OCI-LY1 (cell line): ENCODE data around the gene PLEKHH1.

Source experiments
- H2AFZ ChIP-seq: fragments of 200-600 bp; sonication (generic), shearing (Covaris generic); 2 replicates; pipeline ENCODE4 v1.6.0; 2014; ENCODE audit warnings: antibody characterized with exemption, mild to moderate bottlenecking, low read length
- H3F3A ChIP-seq: fragments of 200-600 bp; sonication (generic), shearing (Covaris generic); 2 replicates; pipeline ENCODE4 v1.6.0; 2014; ENCODE audit warnings: mild to moderate bottlenecking, antibody characterized with exemption, low read length, moderate library complexity; ENCODE audit not compliant: insufficient read depth
- H3K27ac ChIP-seq: fragments of 200-600 bp; sonication (generic); 2 replicates; pipeline ENCODE4 v1.5.1; 2014; ENCODE audit warnings: low read length, mixed run types, mild to moderate bottlenecking, low read depth; ENCODE audit not compliant: poor library complexity, severe bottlenecking
- H3K27me3 ChIP-seq: fragments of 200-600 bp; sonication (generic); 2 replicates; pipeline ENCODE4 v1.6.0; 2014; ENCODE audit warnings: antibody characterized with exemption, mild to moderate bottlenecking, low read length, moderate library complexity; ENCODE audit not compliant: insufficient read depth
- H3K36me3 ChIP-seq: fragments of 200-600 bp; sonication (generic); 2 replicates; pipeline ENCODE4 v1.6.1; 2014; ENCODE audit warnings: mild to moderate bottlenecking, antibody characterized with exemption, low read length, moderate library complexity, mixed read lengths; ENCODE audit not compliant: insufficient read depth
- H3K4me1 ChIP-seq: fragments of 200-600 bp; sonication (generic); 2 replicates; pipeline ENCODE4 v1.5.1; 2014; ENCODE audit warnings: mild to moderate bottlenecking, low read length, moderate library complexity; ENCODE audit not compliant: insufficient read depth, severe bottlenecking
- H3K4me2 ChIP-seq: fragments of 200-600 bp; sonication (generic), shearing (Covaris generic); 2 replicates; pipeline ENCODE4 v1.6.1; 2014; ENCODE audit warnings: low read length
- H3K4me3 ChIP-seq: fragments of 200-600 bp; sonication (generic); 2 replicates; pipeline ENCODE4 v1.5.1; 2014; ENCODE audit warnings: low read length, low read depth, mild to moderate bottlenecking, mixed read lengths; ENCODE audit not compliant: poor library complexity, severe bottlenecking
- H3K79me2 ChIP-seq: fragments of 200-600 bp; shearing (Covaris generic); 2 replicates; pipeline ENCODE4 v1.6.1; 2016; ENCODE audit warnings: mixed run types, low read length, mixed read lengths; ENCODE audit not compliant: insufficient read depth
- H3K9ac ChIP-seq: fragments of 200-600 bp; sonication (generic), shearing (Covaris generic); 2 replicates; pipeline ENCODE4 v1.6.1; 2014; ENCODE audit warnings: mild to moderate bottlenecking, low read length, mixed read lengths
- H3K9me2 ChIP-seq: fragments of 200-600 bp; sonication (generic), shearing (Covaris generic); 2 replicates; pipeline ENCODE4 v1.6.1; 2014; ENCODE audit warnings: low read depth, mild to moderate bottlenecking, low read length, mixed read lengths
- H3K9me3 ChIP-seq: fragments of 200-600 bp; shearing (Covaris generic); 2 replicates; pipeline ENCODE4 v1.6.1; 2014; ENCODE audit warnings: low read length, mixed read lengths
- H4K20me1 ChIP-seq: fragments of 200-600 bp; sonication (generic), shearing (Covaris generic); 2 replicates; pipeline ENCODE4 v1.6.0; 2016; ENCODE audit warnings: mild to moderate bottlenecking, low read length; ENCODE audit not compliant: insufficient read depth
- CTCF ChIP-seq: fragments of 200-600 bp; sonication (generic), shearing (Covaris generic); IDR thresholded peaks from 2 replicates; pipeline ENCODE4 v1.5.1; 2017; ENCODE audit warnings: mild to moderate bottlenecking, antibody characterized with exemption, low read length, moderate library complexity, mixed read lengths
- EZH2 ChIP-seq: fragments of 200-600 bp; sonication (generic), shearing (Covaris generic); IDR thresholded peaks from 2 replicates; pipeline ENCODE4 v1.8.0; 2017; ENCODE audit warnings: borderline replicate concordance, mixed run types, mild to moderate bottlenecking, antibody characterized with exemption, low read length, moderate library complexity, mixed read lengths

Gene PLEKHH1

GRCh38 chr14:67497216-67497615 is 35.9 kb upstream of the PLEKHH1 start:
- Histone ChIP-seq H2AFZ (no peak overlapping the region), H3K9me3 (peaks cover 10% of the 10 kb centered on the region; the same call in 1 of the 2 replicates), H3K9ac (no peak overlapping the region), H3K4me1 (no peaks in the 10 kb centered on the region), H3K4me2 (no peak overlapping the region), H3K27ac (no peak overlapping the region), H3K4me3 (no peak overlapping the region), H3K27me3 (no peaks in the 10 kb centered on the region), H3K9me2 (no peaks in the 10 kb centered on the region), H4K20me1 (no peaks in the 10 kb centered on the region), H3F3A (no peaks in the 10 kb centered on the region), H3K79me2 (no peaks in the 10 kb centered on the region), H3K36me3 (no peaks in the 10 kb centered on the region; the same call in 1 of the 2 replicates)
- no peak for TF ChIP-seq EZH2
- TF ChIP-seq CTCF: no peak

- peaks cover 10% of the 10 kb centered on the region; the same call in 1 of the 2 replicates for H3K9me3 ChIP-seq
- no peaks in the 10 kb centered on the region for H3K9me2 ChIP-seq
- H3K4me1 ChIP-seq: no peaks in the 10 kb centered on the region
- H3F3A ChIP-seq: no peaks in the 10 kb centered on the region
- H3K36me3 ChIP-seq: no peaks in the 10 kb centered on the region; the same call in 1 of the 2 replicates
- no peak for TF ChIP-seq EZH2
- H4K20me1 ChIP-seq: no peaks in the 10 kb centered on the region
- no peak overlapping the region for H2AFZ ChIP-seq
- H3K4me3 ChIP-seq: no peak overlapping the region
- H3K27ac ChIP-seq: no peak overlapping the region
- no peaks in the 10 kb centered on the region for H3K79me2 ChIP-seq
- no peak overlapping the region for H3K9ac ChIP-seq
- H3K4me2 ChIP-seq: no peak overlapping the region
- no peaks in the 10 kb centered on the region for H3K27me3 ChIP-seq
Observed at GRCh38 chr14:67497716-67498115, 35.4 kb upstream of the PLEKHH1 start.

GRCh38 chr14:67500981-67501380 is 32.1 kb upstream of the PLEKHH1 start:
- H3K9ac ChIP-seq: no peak overlapping the region
- no peaks in the 10 kb centered on the region for H3F3A ChIP-seq
- no peak overlapping the region for H3K27ac ChIP-seq
- TF ChIP-seq EZH2 (no peak), CTCF (no peak)
- no peaks in the 10 kb centered on the region for H3K4me1 ChIP-seq
- 0 out of 2 replicates have a peak, but pooled peaks cover 5% of the 10 kb centered on the region for H3K27me3 ChIP-seq
- H3K79me2 ChIP-seq: no peaks in the 10 kb centered on the region
- no peak overlapping the region for H2AFZ ChIP-seq
- no peak overlapping the region for H3K4me3 ChIP-seq
- no peaks in the 10 kb centered on the region for H4K20me1 ChIP-seq
- no peaks in the 10 kb centered on the region for H3K36me3 ChIP-seq
- no peaks in the 10 kb centered on the region for H3K9me2 ChIP-seq
- no peak overlapping the region for H3K4me2 ChIP-seq
- H3K9me3 ChIP-seq: no peaks in the 10 kb centered on the region

- no peaks in the 10 kb centered on the region for H3K9me3 ChIP-seq
Observed at GRCh38 chr14:67501670-67502069, 31.4 kb upstream of the PLEKHH1 start.

More at GRCh38 chr14:67501670-67502069, 31.4 kb upstream of the PLEKHH1 start:
- H3K79me2 ChIP-seq: no peaks in the 10 kb centered on the region
- no peak overlapping the region for H3K9ac ChIP-seq
- H3K4me3 ChIP-seq: no peak overlapping the region
- H4K20me1 ChIP-seq: no peaks in the 10 kb centered on the region
- no peaks in the 10 kb centered on the region for H3K4me1 ChIP-seq
- TF ChIP-seq CTCF: no peak
- no peak for TF ChIP-seq EZH2
- no peaks in the 10 kb centered on the region for H3F3A ChIP-seq
- no peak overlapping the region for H3K4me2 ChIP-seq
- H2AFZ ChIP-seq: no peak overlapping the region
- H3K27ac ChIP-seq: no peak overlapping the region
- no peaks in the 10 kb centered on the region for H3K9me2 ChIP-seq
- H3K27me3 ChIP-seq: 0 out of 2 replicates have a peak, but pooled peaks cover 5% of the 10 kb centered on the region
- no peaks in the 10 kb centered on the region for H3K36me3 ChIP-seq
